T-cell (primary cell): Measurements from ENCODE around the gene FATE1. TPM values are rescaled to one million over a fixed set of nuclear protein-coding genes. Genes with fewer than 3 reads are reported as not detected.

ENCODE experiments used
- ATAC-seq, 4 experiments: fragments of 200-7000 bp in 3 of 4; fragments of 150-1000 bp in 1 of 4; cut with Tn5 transposase; replicated peaks in 1 of 4; 1 replicate in 3 of 4; 2 replicates in 1 of 4; pipeline ENCODE4 v1.10.0; 2021; ENCODE audit warnings: moderate library complexity in 3 of 4, mild to moderate bottlenecking in 2 of 4, moderate number of reproducible peaks in 1 of 4
- CTCF ChIA-PET, 2 donors: fragments of 300-600 bp; sonication (Branson Sonifier 250); formaldehyde crosslinking; loops; one replicate each; lab custom pipeline; 2022; ENCODE audit warnings: antibody characterized with exemption in 2 of 2; lab: Charles Lee
- POLR2A ChIA-PET, 2 donors: fragments of 300-600 bp; sonication (Branson Sonifier 250); formaldehyde crosslinking; loops; one replicate each; lab custom pipeline; 2022; ENCODE audit warnings: antibody characterized with exemption in 2 of 2; lab: Charles Lee
- DNase-seq, 35 experiments: peaks; one replicate each; pipeline versions ENCODE4 v3.0.0 to v3.0.0-alpha.2; 2013 to 2023
- H3K27ac ChIP-seq: one replicate; pipeline ENCODE4 v1.5.1; 2013; ENCODE audit warnings: low read length
- H3K27me3 ChIP-seq, 2 experiments: replicated peaks in 1 of 2; 1 replicate in 1 of 2; 2 replicates in 1 of 2; pipeline versions ENCODE4 v1.6.1 to v1.7.0; 2013; ENCODE audit warnings: low read length in 1 of 2, mixed read lengths in 1 of 2; ENCODE audit not compliant: control insufficient read depth in 2 of 2, insufficient read depth in 2 of 2; ENCODE audit errors: extremely low read depth in 1 of 2
- H3K36me3 ChIP-seq, 2 donors: 1 replicate in 1 of 2; 2 replicates in 1 of 2; pipeline versions ENCODE4 v1.6.1 to v1.7.0; 2013; ENCODE audit warnings: low read length in 1 of 2; ENCODE audit not compliant: control insufficient read depth in 2 of 2, insufficient read depth in 1 of 2; ENCODE audit errors: extremely low read depth in 1 of 2
- H3K4me1 ChIP-seq, 2 experiments: 1 replicate in 1 of 2; 2 replicates in 1 of 2; pipeline versions ENCODE4 v1.6.1 to v1.7.0; 2013; ENCODE audit warnings: low read length in 2 of 2, mixed read lengths in 1 of 2; ENCODE audit not compliant: insufficient read depth in 2 of 2, control insufficient read depth in 1 of 2; ENCODE audit errors: extremely low read depth in 1 of 2
- H3K4me3 ChIP-seq, 2 donors: 1 replicate in 1 of 2; 2 replicates in 1 of 2; pipeline versions ENCODE4 v1.5.1 to v1.7.0; 2013; ENCODE audit warnings: mild to moderate bottlenecking in 2 of 2, low read length in 1 of 2, moderate library complexity in 1 of 2; ENCODE audit not compliant: control insufficient read depth in 1 of 2; ENCODE audit errors: extremely low read depth in 1 of 2
- H3K9me3 ChIP-seq: 2 replicates; pipeline ENCODE4 v1.7.0; 2013
- H3K27ac Mint-ChIP-seq, 2 donors: one replicate each; pipeline ENCODE4 v1.8.0; 2020 to 2021; ENCODE audit warnings: mild to moderate bottlenecking in 2 of 2, mixed read lengths in 2 of 2
- H3K27me3 Mint-ChIP-seq, 2 donors: one replicate each; pipeline ENCODE4 v1.8.0; 2021 to 2022; ENCODE audit warnings: mixed read lengths in 2 of 2
- H3K36me3 Mint-ChIP-seq: one replicate; pipeline ENCODE4 v1.8.0; 2021; ENCODE audit warnings: mixed read lengths
- H3K4me1 Mint-ChIP-seq, 3 donors: one replicate each; pipeline ENCODE4 v1.8.0; 2020 to 2022; ENCODE audit warnings: mixed read lengths in 3 of 3, mild to moderate bottlenecking in 1 of 3
- H3K4me3 Mint-ChIP-seq, 3 donors: one replicate each; pipeline ENCODE4 v1.8.0; 2020 to 2022; ENCODE audit warnings: mild to moderate bottlenecking in 3 of 3, mixed read lengths in 3 of 3, moderate library complexity in 3 of 3
- H3K9me3 Mint-ChIP-seq, 3 donors: one replicate each; pipeline ENCODE4 v1.8.0; 2020 to 2022; ENCODE audit warnings: mixed read lengths in 3 of 3
- WGBS: methylation state at CpG from one replicate; pipeline ENCODE4 v1.1.5; 2013; ENCODE audit warnings: missing lambda C conversion rate; ENCODE audit not compliant: insufficient coverage; 5-methylcytosine and 5-hydroxymethylcytosine counted together
- total RNA-seq, 35 experiments: library from RNA in 6 of 35; stranded (reverse) in 6 of 35; fragments of 120-200 nt in 1 of 35; gene quantifications; one replicate each; pipeline versions ENCODE4 v1.2.1 to v1.2.4 and lab custom pipeline; 2013 to 2026

Gene FATE1, protein sequence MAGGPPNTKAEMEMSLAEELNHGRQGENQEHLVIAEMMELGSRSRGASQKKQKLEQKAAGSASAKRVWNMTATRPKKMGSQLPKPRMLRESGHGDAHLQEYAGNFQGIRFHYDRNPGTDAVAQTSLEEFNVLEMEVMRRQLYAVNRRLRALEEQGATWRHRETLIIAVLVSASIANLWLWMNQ
- not detected for total RNA-seq
- total RNA-seq (2013), result not detected
- total RNA-seq (lab: John Stamatoyannopoulos, UW), result 0 reads per million in 29 experiments

DNA sequence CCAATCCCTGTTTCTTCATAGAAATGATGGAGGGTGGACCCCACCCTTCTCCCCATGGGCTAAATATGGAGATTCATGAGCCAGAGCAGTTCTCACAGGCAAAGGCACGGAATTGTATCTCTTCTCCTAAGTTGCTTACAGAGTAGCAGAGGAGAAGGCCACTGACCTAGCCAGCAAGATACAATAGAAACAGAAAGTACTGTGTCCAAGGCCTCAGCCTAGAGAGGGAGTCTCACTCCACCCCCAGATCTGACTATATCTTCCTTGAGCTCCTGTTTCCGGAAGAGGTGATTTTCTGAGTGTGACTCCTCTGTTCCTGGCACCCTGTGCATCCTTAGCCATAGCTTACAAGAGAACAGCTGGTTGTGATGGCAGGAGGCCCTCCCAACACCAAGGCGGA is at the start of gene FATE1:
TSS of gene FATE1 (plus strand) at position 284 of the 400 bp plus-strand sequence. CDS start at position 369, 85 bp downstream.
- H3K27me3 Mint-ChIP-seq, result peaks cover 0 to 25% of the 10 kb centered on the region in 2 donors
- no peaks in the 10 kb centered on the region for H3K4me1 Mint-ChIP-seq
- no peak within 1 kb of the TSS for H3K27ac ChIP-seq
- H3K4me3 Mint-ChIP-seq, result no peak within 1 kb of the TSS
- H3K4me3 ChIP-seq, result no peak within 1 kb of the TSS
- ChIA-PET CTCF (no interaction called here), POLR2A (no interaction called here)
- H3K27ac Mint-ChIP-seq, result no peak within 1 kb of the TSS
- H3K36me3 ChIP-seq, result no peaks in the 10 kb centered on the region
- H3K36me3 Mint-ChIP-seq, result no peaks in the 10 kb centered on the region
- no peaks in the 10 kb centered on the region for H3K9me3 ChIP-seq
- DNase-seq (no peak), ATAC-seq (no peak)
- H3K27me3 ChIP-seq, result peaks cover 0 to 2% of the 10 kb centered on the region in 2 experiments
- no peaks in the 10 kb centered on the region for H3K9me3 Mint-ChIP-seq
- no peaks in the 10 kb centered on the region for H3K4me1 ChIP-seq
- no CpG with 5 or more reads among the region's 3 CpGs for WGBS

DNA sequence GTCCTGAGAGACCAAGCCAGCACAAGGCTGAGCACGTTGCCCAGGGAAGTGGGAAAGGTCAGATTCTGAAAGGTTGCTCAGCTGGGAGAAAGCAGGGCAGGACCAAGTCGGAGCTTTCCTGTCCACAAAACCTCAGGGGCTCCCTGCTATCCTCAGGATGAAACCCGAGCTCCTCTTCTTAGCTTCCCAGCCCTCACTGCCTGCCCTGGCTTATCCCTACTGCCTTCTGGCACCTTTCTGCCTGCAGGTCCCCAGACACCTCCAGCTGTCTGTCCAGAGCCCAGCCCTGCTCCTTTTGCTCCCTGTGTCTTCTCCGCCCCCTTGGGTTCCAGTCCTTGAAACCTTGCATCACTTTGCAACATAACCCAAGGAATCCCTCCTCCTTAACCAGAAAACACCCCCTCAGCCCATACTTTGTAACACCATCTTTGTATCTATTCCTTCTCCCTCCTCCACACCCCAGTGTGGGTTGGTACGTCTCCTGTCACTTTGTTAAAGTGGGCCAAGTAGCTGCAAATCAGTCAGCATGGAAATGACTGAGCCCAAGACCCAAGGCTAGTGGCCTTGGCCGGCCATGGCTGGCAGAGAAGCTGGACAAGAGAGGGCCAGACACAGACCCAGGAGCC is 40.6 kb upstream of the FATE1 start:
- no peak overlapping the region for H3K27ac Mint-ChIP-seq
- no peaks in the 10 kb centered on the region for H3K36me3 Mint-ChIP-seq
- Histone ChIP-seq H3K4me1 (no peaks in the 10 kb centered on the region), H3K9me3 (no peaks in the 10 kb centered on the region), H3K36me3 (no peaks in the 10 kb centered on the region), H3K4me3 (no peak overlapping the region), H3K27ac (no peak overlapping the region), H3K27me3 (no peaks in the 10 kb centered on the region)
- WGBS, result 100% methylated on average over 1 of the region's 6 CpGs
- peaks cover 2 to 38% of the 10 kb centered on the region in 2 donors for H3K27me3 Mint-ChIP-seq
- CTCF ChIA-PET, result no interaction called here
- no peaks in the 10 kb centered on the region for H3K4me1 Mint-ChIP-seq
- DNase-seq, result no peak
- POLR2A ChIA-PET, result no interaction called here
- H3K4me3 Mint-ChIP-seq, result no peak overlapping the region
- no peak for ATAC-seq
- H3K9me3 Mint-ChIP-seq, result no peaks in the 10 kb centered on the region

DNA sequence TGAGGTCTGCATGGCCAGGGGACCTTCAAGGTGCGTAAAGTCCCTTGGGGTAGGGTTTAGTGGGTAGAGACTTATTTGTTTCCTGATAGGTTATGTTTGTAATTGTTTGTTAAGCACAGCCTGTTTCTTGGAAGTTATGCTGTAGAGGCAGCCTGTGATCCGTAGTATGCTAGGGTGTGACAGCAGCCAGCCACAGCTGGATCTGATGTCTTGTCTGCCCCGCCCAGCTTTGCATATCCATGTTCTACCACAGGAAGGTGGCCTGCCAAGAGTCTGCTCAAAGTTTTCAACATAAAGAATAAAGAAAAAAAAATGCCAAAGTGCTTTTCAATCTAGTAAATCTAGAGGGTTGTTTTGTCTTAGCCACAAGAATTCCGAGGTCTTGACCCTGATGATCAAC is 39.6 kb upstream of the FATE1 start:
- no peak overlapping the region for H3K27ac Mint-ChIP-seq
- ATAC-seq (no peak), DNase-seq (no peak)
- Histone ChIP-seq H3K36me3 (no peaks in the 10 kb centered on the region), H3K27me3 (no peaks in the 10 kb centered on the region), H3K9me3 (no peaks in the 10 kb centered on the region), H3K4me1 (no peaks in the 10 kb centered on the region), H3K27ac (no peak overlapping the region), H3K4me3 (no peak overlapping the region)
- no peak overlapping the region for H3K4me3 Mint-ChIP-seq
- WGBS, result 100% methylated on average over 1 of the region's 4 CpGs
- H3K36me3 Mint-ChIP-seq, result no peaks in the 10 kb centered on the region
- no peaks in the 10 kb centered on the region for H3K9me3 Mint-ChIP-seq
- POLR2A ChIA-PET, result no interaction called here
- CTCF ChIA-PET, result no interaction called here
- H3K27me3 Mint-ChIP-seq, result peaks cover 1 to 42% of the 10 kb centered on the region in 2 donors
- no peaks in the 10 kb centered on the region for H3K4me1 Mint-ChIP-seq

DNA sequence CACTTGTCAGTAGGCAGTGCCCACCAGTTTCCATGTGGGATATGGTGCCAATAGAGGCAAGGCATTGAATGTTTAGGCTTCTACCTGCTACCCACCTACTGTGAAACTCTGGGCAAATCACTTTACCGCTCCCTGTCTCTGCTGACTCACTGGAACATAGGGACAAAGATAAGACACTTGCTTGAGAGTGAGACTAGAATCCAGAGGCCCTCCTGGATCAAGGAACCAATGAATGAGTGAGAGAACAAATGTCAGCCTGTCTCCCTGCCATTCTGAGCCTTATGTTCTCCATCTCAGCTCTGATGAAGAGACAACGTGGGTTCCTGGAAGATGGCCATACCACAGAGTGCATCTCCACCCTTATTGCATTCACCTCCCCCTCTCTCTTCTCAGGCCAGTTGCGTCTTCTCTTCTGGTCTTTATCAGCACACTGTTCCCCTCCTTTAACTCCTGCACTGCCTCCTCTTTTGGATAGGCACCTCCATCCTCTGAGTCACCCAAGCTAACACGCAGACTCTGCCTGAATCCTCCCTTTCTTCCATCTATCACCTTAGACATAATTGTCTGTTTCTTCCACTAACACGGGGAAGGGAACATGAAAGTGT is 35.9 kb upstream of the FATE1 start:
- Histone ChIP-seq H3K36me3 (no peaks in the 10 kb centered on the region), H3K27ac (no peak overlapping the region), H3K4me1 (no peaks in the 10 kb centered on the region), H3K4me3 (no peak overlapping the region), H3K9me3 (no peaks in the 10 kb centered on the region), H3K27me3 (no peaks in the 10 kb centered on the region)
- DNase-seq, result no peak
- H3K9me3 Mint-ChIP-seq, result no peaks in the 10 kb centered on the region
- H3K4me1 Mint-ChIP-seq, result peaks cover 0 to 3% (median 0%) of the 10 kb centered on the region in 3 donors
- 60% methylated on average over 1 of the region's 5 CpGs for WGBS
- ChIA-PET POLR2A (no interaction called here), CTCF (interaction anchor here in 1 of 2 donors (0.6 kb wide), 1 partner anchor 1191 kb away, joined by 4 read pairs; no protein-coding TSS in a partner anchor)
- H3K27ac Mint-ChIP-seq, result no peak overlapping the region
- H3K4me3 Mint-ChIP-seq, result no peak overlapping the region
- H3K27me3 Mint-ChIP-seq, result peaks cover 15 to 48% of the 10 kb centered on the region in 2 donors
- ATAC-seq, result no peak
- no peaks in the 10 kb centered on the region for H3K36me3 Mint-ChIP-seq

DNA sequence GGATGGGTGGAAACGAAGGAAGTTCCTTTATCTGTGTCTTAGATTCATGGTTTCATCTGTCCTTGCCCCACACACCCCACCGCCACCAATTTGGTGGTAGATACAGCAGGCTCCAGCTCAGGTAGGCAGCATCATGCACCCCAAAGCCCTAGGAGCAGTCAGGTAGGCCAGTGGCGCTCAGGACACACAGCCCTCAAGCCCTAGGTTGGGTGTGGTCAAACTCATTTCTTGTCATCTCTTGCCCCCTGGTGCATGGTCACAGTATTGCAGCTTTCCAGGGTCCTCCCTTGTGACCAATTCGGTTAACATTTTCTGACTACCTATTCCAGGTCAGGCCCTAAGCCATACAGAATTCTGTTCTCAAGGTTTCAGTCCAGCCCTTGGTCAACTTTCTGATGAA is 35.0 kb upstream of the FATE1 start:
- ATAC-seq, result no peak
- no peak overlapping the region for H3K4me3 ChIP-seq
- no peaks in the 10 kb centered on the region for H3K36me3 ChIP-seq
- H3K4me1 ChIP-seq, result no peaks in the 10 kb centered on the region
- no peak overlapping the region for H3K27ac ChIP-seq
- ChIA-PET CTCF (interaction anchor here (0.6 to 1.2 kb wide), 3 partner anchors 529 to 1192 kb away, joined by 3 to 4 read pairs (median 3); no protein-coding TSS in a partner anchor), POLR2A (no interaction called here)
- Mint-ChIP-seq H3K9me3 (no peaks in the 10 kb centered on the region), H3K27me3 (peaks cover 15 to 42% of the 10 kb centered on the region in 2 donors), H3K27ac (no peak overlapping the region), H3K36me3 (no peaks in the 10 kb centered on the region), H3K4me3 (no peak overlapping the region), H3K4me1 (peaks cover 0 to 3% (median 0%) of the 10 kb centered on the region in 3 donors)
- H3K27me3 ChIP-seq, result no peaks in the 10 kb centered on the region
- DNase-seq, result peak in 28 of 35 experiments; percentile 0 to 57 (median 27)
- no peaks in the 10 kb centered on the region for H3K9me3 ChIP-seq
- WGBS, result 31% methylated on average over 2 of the region's 4 CpGs

DNA sequence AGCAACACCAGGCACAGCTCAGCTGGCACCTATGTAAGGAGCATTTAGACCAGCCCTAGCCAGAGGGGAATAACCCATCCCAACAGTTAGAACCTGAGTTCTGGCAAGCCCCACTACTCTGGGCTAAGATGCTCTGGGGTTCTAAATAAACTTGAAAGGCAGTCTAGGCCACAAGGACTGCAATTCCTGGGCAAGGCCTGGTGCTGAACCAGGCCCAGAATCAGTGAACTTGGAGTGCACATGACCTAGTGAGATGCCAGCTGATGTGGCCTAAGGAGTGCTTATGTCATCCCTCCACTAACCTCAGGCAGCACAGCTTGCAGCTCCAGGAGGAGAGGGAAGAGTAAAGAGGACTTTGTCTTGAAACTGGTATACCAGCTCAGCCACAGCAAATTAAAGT is 28.2 kb upstream of the FATE1 start:
- no peaks in the 10 kb centered on the region for H3K36me3 Mint-ChIP-seq
- peaks cover 0 to 3% (median 0%) of the 10 kb centered on the region in 3 donors for H3K4me1 Mint-ChIP-seq
- no peak overlapping the region for H3K27ac Mint-ChIP-seq

More for the DNA sequence above, 28.2 kb upstream of the FATE1 start:
- ATAC-seq (no peak), DNase-seq (no peak)
- CTCF ChIA-PET, result no interaction called here
- Histone ChIP-seq H3K27ac (no peak overlapping the region), H3K9me3 (no peaks in the 10 kb centered on the region), H3K4me1 (no peaks in the 10 kb centered on the region), H3K27me3 (no peaks in the 10 kb centered on the region), H3K36me3 (no peaks in the 10 kb centered on the region), H3K4me3 (no peak overlapping the region)
- Mint-ChIP-seq H3K4me3 (no peak overlapping the region), H3K9me3 (no peaks in the 10 kb centered on the region), H3K27me3 (peaks cover 5 to 9% of the 10 kb centered on the region in 2 donors)
- POLR2A ChIA-PET, result no interaction called here
